Nephron (organoid): ENCODE data around the gene PDZD2.

Source experiments
- H3K27ac Mint-ChIP-seq, 3 experiments: 2 replicates each; pipeline ENCODE4 v1.8.0; 2020; ENCODE audit warnings: mixed read lengths in 3 of 3, mild to moderate bottlenecking in 2 of 3, moderate library complexity in 1 of 3
- H3K27me3 Mint-ChIP-seq: 2 replicates; pipeline ENCODE4 v1.8.0; 2021; ENCODE audit warnings: low read depth, mild to moderate bottlenecking, moderate library complexity, mixed read lengths
- H3K36me3 Mint-ChIP-seq: 2 replicates; pipeline ENCODE4 v1.8.0; 2020; ENCODE audit warnings: low read depth, mixed read lengths
- H3K4me1 Mint-ChIP-seq: 2 replicates; pipeline ENCODE4 v1.8.0; 2020; ENCODE audit warnings: mixed read lengths
- H3K4me3 Mint-ChIP-seq, 3 experiments: 2 replicates each; pipeline ENCODE4 v1.8.0; 2020; ENCODE audit warnings: mild to moderate bottlenecking in 3 of 3, mixed read lengths in 3 of 3, moderate library complexity in 2 of 3
- H3K9me3 Mint-ChIP-seq: 2 replicates; pipeline ENCODE4 v1.8.0; 2020; ENCODE audit warnings: mixed read lengths
- TF ChIP-seq, protein P1 (sequence below), 3 experiments: fragments of 200-600 bp; sonication (generic); IDR thresholded peaks; one replicate each; pipeline ENCODE4 v1.5.0; 2021; ENCODE audit warnings: antibody characterized with exemption in 3 of 3; ENCODE audit not compliant: unreplicated experiment in 3 of 3

The PDZD2 gene

DNA sequence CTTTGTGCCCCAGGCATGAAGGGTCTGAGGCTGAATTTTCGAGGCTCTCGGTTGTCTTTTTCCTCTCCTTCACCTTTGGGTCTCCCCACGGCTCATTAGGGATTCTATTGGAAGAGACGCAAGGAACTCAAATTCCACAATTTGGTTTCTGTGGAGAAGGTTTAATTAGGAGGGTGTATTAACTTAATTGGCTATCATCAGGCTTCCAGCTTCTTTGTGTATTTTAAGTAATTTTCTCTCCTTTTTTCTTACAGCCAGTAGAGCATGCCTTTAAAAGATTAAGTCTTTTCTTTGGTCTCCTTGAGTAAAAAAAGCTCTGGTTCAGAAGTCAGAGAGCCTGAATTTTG is 115.4 kb downstream of the PDZD2 start:
- TF ChIP-seq, protein P1, sequence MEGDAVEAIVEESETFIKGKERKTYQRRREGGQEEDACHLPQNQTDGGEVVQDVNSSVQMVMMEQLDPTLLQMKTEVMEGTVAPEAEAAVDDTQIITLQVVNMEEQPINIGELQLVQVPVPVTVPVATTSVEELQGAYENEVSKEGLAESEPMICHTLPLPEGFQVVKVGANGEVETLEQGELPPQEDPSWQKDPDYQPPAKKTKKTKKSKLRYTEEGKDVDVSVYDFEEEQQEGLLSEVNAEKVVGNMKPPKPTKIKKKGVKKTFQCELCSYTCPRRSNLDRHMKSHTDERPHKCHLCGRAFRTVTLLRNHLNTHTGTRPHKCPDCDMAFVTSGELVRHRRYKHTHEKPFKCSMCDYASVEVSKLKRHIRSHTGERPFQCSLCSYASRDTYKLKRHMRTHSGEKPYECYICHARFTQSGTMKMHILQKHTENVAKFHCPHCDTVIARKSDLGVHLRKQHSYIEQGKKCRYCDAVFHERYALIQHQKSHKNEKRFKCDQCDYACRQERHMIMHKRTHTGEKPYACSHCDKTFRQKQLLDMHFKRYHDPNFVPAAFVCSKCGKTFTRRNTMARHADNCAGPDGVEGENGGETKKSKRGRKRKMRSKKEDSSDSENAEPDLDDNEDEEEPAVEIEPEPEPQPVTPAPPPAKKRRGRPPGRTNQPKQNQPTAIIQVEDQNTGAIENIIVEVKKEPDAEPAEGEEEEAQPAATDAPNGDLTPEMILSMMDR (IDR thresholded peaks at IDR 0.05; ENCODE audit: unreplicated experiment in 3 of 3): no peak
- Mint-ChIP-seq H3K9me3 (peaks cover 3% of the 10 kb centered on the region), H3K36me3 (no peaks in the 10 kb centered on the region), H3K4me3 (no peak overlapping the region), H3K27me3 (peaks cover 13% of the 10 kb centered on the region), H3K27ac (peak overlapping the region in 1 of 3 experiments; percentile 25), H3K4me1 (peaks cover 32% of the 10 kb centered on the region)

GRCh38 chr5:31754741-31755675 is 116.1 kb downstream of the PDZD2 start:
- TF ChIP-seq, protein P1 (IDR thresholded peaks at IDR 0.05; ENCODE audit: unreplicated experiment in 3 of 3): no peak
- H3K9me3 Mint-ChIP-seq: peaks cover 3% of the 10 kb centered on the region
- peak overlapping the region in 2 of 3 experiments; percentile 13 to 63 for H3K27ac Mint-ChIP-seq

DNA sequence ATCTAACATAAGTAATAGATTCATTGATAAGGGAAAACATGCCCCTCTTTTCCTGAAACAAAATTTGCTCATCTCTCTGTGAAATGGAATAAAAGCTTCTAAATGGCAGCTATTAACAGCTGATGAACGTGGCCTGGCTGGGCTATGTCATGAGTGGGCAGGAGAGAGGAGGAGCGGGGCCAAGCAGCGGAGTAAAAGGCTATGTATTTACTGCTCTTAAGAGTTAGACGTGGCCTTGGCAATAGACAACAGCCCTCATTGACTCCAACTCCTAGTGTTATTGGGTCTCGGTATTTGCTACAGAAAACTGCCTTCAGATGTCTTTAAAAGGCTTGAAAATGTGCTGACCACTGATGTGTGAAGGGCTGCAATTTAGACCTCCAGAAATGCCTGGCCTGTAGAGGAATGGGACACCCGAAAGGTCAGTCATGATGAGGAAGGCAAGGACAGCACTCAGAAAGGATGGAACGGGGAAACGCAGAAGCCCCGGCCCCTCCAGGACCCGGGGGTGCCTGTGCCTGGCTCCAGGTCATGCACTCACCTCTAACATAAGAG is 116.8 kb downstream of the PDZD2 start:
- peaks cover 3% of the 10 kb centered on the region for H3K9me3 Mint-ChIP-seq
- H3K4me3 Mint-ChIP-seq: no peak overlapping the region
- H3K27me3 Mint-ChIP-seq: peaks cover 10% of the 10 kb centered on the region
- TF ChIP-seq, protein P1 (IDR thresholded peaks at IDR 0.05; ENCODE audit: unreplicated experiment in 3 of 3): no peak
- peak overlapping the region in 2 of 3 experiments; percentile 13 to 63 for H3K27ac Mint-ChIP-seq
- H3K4me1 Mint-ChIP-seq: peaks cover 32% of the 10 kb centered on the region
- no peaks in the 10 kb centered on the region for H3K36me3 Mint-ChIP-seq

More at GRCh38 chr5:31754741-31755675, 116.1 kb downstream of the PDZD2 start:
- Mint-ChIP-seq H3K36me3 (no peaks in the 10 kb centered on the region), H3K4me1 (peaks cover 32% of the 10 kb centered on the region), H3K4me3 (no peak overlapping the region), H3K27me3 (peaks cover 13% of the 10 kb centered on the region)

- peaks cover 7% of the 10 kb centered on the region for H3K27me3 Mint-ChIP-seq
- H3K4me3 Mint-ChIP-seq: peak overlapping the region in 1 of 3 experiments; percentile 52
- no peaks in the 10 kb centered on the region for H3K36me3 Mint-ChIP-seq
- no peaks in the 10 kb centered on the region for H3K9me3 Mint-ChIP-seq
- TF ChIP-seq, protein P1 (IDR thresholded peaks at IDR 0.05; ENCODE audit: unreplicated experiment in 3 of 3): no peak
- H3K4me1 Mint-ChIP-seq: peaks cover 32% of the 10 kb centered on the region
- peak overlapping the region in 2 of 3 experiments; percentile 60 to 63 for H3K27ac Mint-ChIP-seq
These were observed 118.9 kb downstream of the PDZD2 start for GRCh38 chr5:31757806-31758205.

DNA sequence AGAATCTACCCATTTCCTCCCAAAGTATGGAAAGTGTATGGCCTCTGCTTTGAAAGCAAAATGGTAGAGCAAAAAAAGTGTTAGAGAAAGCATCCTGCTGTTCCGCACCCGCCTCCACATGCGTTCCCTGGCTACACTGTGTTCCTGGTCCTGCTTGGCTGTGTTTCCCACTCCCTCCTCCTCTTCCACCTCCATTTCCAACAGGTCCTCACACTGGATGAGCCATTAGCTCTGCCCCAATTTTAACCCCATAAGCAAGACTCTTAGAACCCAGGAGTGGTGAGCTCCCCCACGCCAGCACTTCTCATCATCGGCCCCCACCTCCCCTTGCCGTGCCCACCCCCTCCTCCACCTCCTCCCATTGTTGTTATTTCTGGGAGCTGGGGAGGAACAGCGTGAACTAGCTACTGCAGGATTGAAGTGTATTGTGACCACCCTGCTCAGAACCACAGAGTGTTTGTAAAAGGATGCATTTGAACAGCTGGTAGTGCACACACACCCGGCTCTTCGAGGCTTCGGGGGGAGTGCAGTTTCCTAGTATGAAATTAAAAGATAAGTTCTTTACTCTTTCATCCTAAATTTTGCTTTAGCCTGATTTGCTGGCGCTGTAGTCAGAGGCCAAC is 120.0 kb downstream of the PDZD2 start:
- H3K27ac Mint-ChIP-seq: no peak overlapping the region
- H3K4me1 Mint-ChIP-seq: peaks cover 32% of the 10 kb centered on the region
- TF ChIP-seq, protein P1 (IDR thresholded peaks at IDR 0.05; ENCODE audit: unreplicated experiment in 3 of 3): no peak
- no peak overlapping the region for H3K4me3 Mint-ChIP-seq
- H3K36me3 Mint-ChIP-seq: no peaks in the 10 kb centered on the region
- H3K27me3 Mint-ChIP-seq: peaks cover 15% of the 10 kb centered on the region
- no peaks in the 10 kb centered on the region for H3K9me3 Mint-ChIP-seq
